ENCODE results near the gene MGMT. TPM values are rescaled to one million over a fixed set of nuclear protein-coding genes. Genes with fewer than 3 reads are reported as not detected.

MGMT gene
- total RNA-seq, 1 donor from 2014 or later: 13.6 TPM

- no peak overlapping the region for H3K4me3 Mint-ChIP-seq (ENCODE audit: low read depth)
- TF ChIP-seq CTCF (IDR thresholded peaks at IDR 0.05; ENCODE audit: unreplicated experiment): no peak
- no peak for DNase-seq (ENCODE audit: low spot score, unreplicated experiment)
- H3K9me3 Mint-ChIP-seq (ENCODE audit: low read depth): peaks cover 14% of the 10 kb centered on the region
- peaks cover 3% of the 10 kb centered on the region for H3K27me3 Mint-ChIP-seq
- peaks cover 7% of the 10 kb centered on the region for H3K36me3 Mint-ChIP-seq (ENCODE audit: insufficient read depth)
- H3K4me1 Mint-ChIP-seq (ENCODE audit: low read depth): peaks cover 7% of the 10 kb centered on the region
- no peak overlapping the region for H3K27ac Mint-ChIP-seq
Observed at GRCh38 chr10:129581827-129582411, 114.9 kb downstream of the MGMT start.

GRCh38 chr10:129583831-129584230 lies 116.8 kb downstream of the MGMT start:
- H3K4me3 Mint-ChIP-seq (ENCODE audit: low read depth): no peak overlapping the region
- H3K27me3 Mint-ChIP-seq: peaks cover 3% of the 10 kb centered on the region
- peaks cover 19% of the 10 kb centered on the region for H3K36me3 Mint-ChIP-seq (ENCODE audit: insufficient read depth)
- DNase-seq (ENCODE audit: low spot score, unreplicated experiment): no peak
- TF ChIP-seq CTCF (IDR thresholded peaks at IDR 0.05; ENCODE audit: unreplicated experiment): no peak
- no peak overlapping the region for H3K27ac Mint-ChIP-seq
- H3K4me1 Mint-ChIP-seq (ENCODE audit: low read depth): peaks cover 7% of the 10 kb centered on the region
- peaks cover 29% of the 10 kb centered on the region for H3K9me3 Mint-ChIP-seq (ENCODE audit: low read depth)

GRCh38 chr10:129586898-129587443 lies 119.9 kb downstream of the MGMT start:
- Mint-ChIP-seq H3K27me3 (no peaks in the 10 kb centered on the region), H3K4me3 (ENCODE audit: low read depth) (no peak overlapping the region), H3K27ac (no peak overlapping the region), H3K4me1 (ENCODE audit: low read depth) (no peaks in the 10 kb centered on the region), H3K36me3 (ENCODE audit: insufficient read depth) (peaks cover 20% of the 10 kb centered on the region), H3K9me3 (ENCODE audit: low read depth) (peaks cover 29% of the 10 kb centered on the region)
- TF ChIP-seq CTCF (IDR thresholded peaks at IDR 0.05; ENCODE audit: unreplicated experiment): no peak
- DNase-seq (ENCODE audit: low spot score, unreplicated experiment): no peak

GRCh38 chr10:129589546-129589945 lies 122.5 kb downstream of the MGMT start:
- Mint-ChIP-seq H3K4me1 (ENCODE audit: low read depth) (no peaks in the 10 kb centered on the region), H3K9me3 (ENCODE audit: low read depth) (peaks cover 29% of the 10 kb centered on the region), H3K36me3 (ENCODE audit: insufficient read depth) (peaks cover 19% of the 10 kb centered on the region), H3K4me3 (ENCODE audit: low read depth) (no peak overlapping the region), H3K27ac (no peak overlapping the region), H3K27me3 (no peaks in the 10 kb centered on the region)
- DNase-seq (ENCODE audit: low spot score, unreplicated experiment): no peak
- TF ChIP-seq CTCF (IDR thresholded peaks at IDR 0.05; ENCODE audit: unreplicated experiment): no peak

- Mint-ChIP-seq H3K27ac (no peak overlapping the region), H3K4me1 (ENCODE audit: low read depth) (no peaks in the 10 kb centered on the region)
Observed at GRCh38 chr10:129593953-129594352, 126.9 kb downstream of the MGMT start.

More at GRCh38 chr10:129593953-129594352, 126.9 kb downstream of the MGMT start:
- no peak for TF ChIP-seq CTCF (IDR thresholded peaks at IDR 0.05; ENCODE audit: unreplicated experiment)
- H3K27me3 Mint-ChIP-seq: no peaks in the 10 kb centered on the region
- DNase-seq (ENCODE audit: low spot score, unreplicated experiment): no peak
- H3K9me3 Mint-ChIP-seq (ENCODE audit: low read depth): no peaks in the 10 kb centered on the region
- peaks cover 10% of the 10 kb centered on the region for H3K36me3 Mint-ChIP-seq (ENCODE audit: insufficient read depth)
- H3K4me3 Mint-ChIP-seq (ENCODE audit: low read depth): no peak overlapping the region

Measured in progenitor cell of endocrine pancreas (in vitro differentiated cells).